Thyroid gland (tissue), 4 donors: ENCODE data around the gene FSIP1.

Experiments
- POLR2A ChIP-seq, 2 donors: fragments of 450-650 bp; IDR thresholded peaks; one replicate each; pipeline ENCODE4 v1.6.1; 2017; ENCODE audit warnings: antibody characterized with exemption in 2 of 2, mild to moderate bottlenecking in 2 of 2, moderate library complexity in 1 of 2
- TF ChIP-seq, protein P1 (sequence below), 6 experiments: fragments of 200-600 bp in 3 of 6; fragments of 450-650 bp in 3 of 6; sonication (generic) in 3 of 6; IDR thresholded peaks; one replicate each; pipeline ENCODE4 v1.5.1; 2016 to 2019; ENCODE audit warnings: antibody characterized with exemption in 6 of 6, mild to moderate bottlenecking in 2 of 6, inconsistent platforms in 1 of 6, moderate library complexity in 1 of 6

DNA sequence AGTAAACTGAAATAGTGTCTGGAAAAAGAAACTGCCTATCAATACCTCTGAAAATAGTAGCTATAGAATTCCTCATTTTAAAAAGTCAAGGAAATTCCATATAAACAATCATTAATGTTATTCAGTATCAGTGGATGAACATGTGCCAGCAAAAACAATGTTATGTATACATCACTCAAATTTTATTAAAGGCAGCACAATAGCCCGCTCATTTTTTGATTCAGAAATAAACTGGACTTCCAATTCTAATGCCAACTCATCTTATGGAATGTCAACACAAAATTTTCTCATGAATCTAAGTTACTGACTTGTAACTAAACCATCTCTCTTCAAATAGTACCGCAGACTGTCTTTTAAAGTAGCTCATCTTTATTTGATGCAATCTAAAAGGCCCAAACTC is 182.8 kb downstream of the FSIP1 start:
- TF ChIP-seq, protein P1, sequence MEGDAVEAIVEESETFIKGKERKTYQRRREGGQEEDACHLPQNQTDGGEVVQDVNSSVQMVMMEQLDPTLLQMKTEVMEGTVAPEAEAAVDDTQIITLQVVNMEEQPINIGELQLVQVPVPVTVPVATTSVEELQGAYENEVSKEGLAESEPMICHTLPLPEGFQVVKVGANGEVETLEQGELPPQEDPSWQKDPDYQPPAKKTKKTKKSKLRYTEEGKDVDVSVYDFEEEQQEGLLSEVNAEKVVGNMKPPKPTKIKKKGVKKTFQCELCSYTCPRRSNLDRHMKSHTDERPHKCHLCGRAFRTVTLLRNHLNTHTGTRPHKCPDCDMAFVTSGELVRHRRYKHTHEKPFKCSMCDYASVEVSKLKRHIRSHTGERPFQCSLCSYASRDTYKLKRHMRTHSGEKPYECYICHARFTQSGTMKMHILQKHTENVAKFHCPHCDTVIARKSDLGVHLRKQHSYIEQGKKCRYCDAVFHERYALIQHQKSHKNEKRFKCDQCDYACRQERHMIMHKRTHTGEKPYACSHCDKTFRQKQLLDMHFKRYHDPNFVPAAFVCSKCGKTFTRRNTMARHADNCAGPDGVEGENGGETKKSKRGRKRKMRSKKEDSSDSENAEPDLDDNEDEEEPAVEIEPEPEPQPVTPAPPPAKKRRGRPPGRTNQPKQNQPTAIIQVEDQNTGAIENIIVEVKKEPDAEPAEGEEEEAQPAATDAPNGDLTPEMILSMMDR (IDR thresholded peaks at IDR 0.05), result no peak
- TF ChIP-seq POLR2A (IDR thresholded peaks at IDR 0.05), result no peak
